ENCODE data around the gene CD34. TPM values are rescaled to one million over a fixed set of nuclear protein-coding genes. Genes with fewer than 3 reads are reported as not detected.

The CD34 gene
- polyA plus RNA-seq, 1 donor from 2014 or later = not detected

- H3K4me3 ChIP-seq (ENCODE audit: low read length) = no peak overlapping the region
- H2AFZ ChIP-seq (ENCODE audit: low read depth, low read length) = no peak overlapping the region
- no peak overlapping the region for H3K27ac ChIP-seq (ENCODE audit: low read length)
- no peak for TF ChIP-seq EZH2 (IDR thresholded peaks at IDR 0.05; ENCODE audit: borderline replicate concordance, insufficient read depth, low read length, poor library complexity, severe bottlenecking)
- H3K27me3 ChIP-seq (ENCODE audit: insufficient read depth, low read depth, low read length) = no peaks in the 10 kb centered on the region
- H3F3A ChIP-seq (ENCODE audit: insufficient read depth, low read length, poor library complexity, severe bottlenecking) = no peaks in the 10 kb centered on the region
- H3K9me2 ChIP-seq (ENCODE audit: insufficient read depth, low read length) = no peaks in the 10 kb centered on the region
- no peaks in the 10 kb centered on the region for H3K9me3 ChIP-seq (ENCODE audit: low read length)
- no peak overlapping the region for H3K4me2 ChIP-seq (ENCODE audit: low read length)
- no peaks in the 10 kb centered on the region for H3K36me3 ChIP-seq (ENCODE audit: insufficient read depth, low read length)
- H4K20me1 ChIP-seq (ENCODE audit: insufficient read depth) = no peaks in the 10 kb centered on the region
- H3K79me2 ChIP-seq (replicated peaks; ENCODE audit: insufficient read depth, low read length) = no peaks in the 10 kb centered on the region
- no peak overlapping the region for H3K9ac ChIP-seq (ENCODE audit: low read length)
Observed at GRCh38 chr1:207841293-207841692, 69.6 kb downstream of the CD34 start.

GRCh38 chr1:207840380-207840779 lies 70.5 kb downstream of the CD34 start:
- Histone ChIP-seq H3K9ac (ENCODE audit: low read length) (no peak overlapping the region), H3F3A (ENCODE audit: insufficient read depth, low read length, poor library complexity, severe bottlenecking) (no peaks in the 10 kb centered on the region), H3K27ac (ENCODE audit: low read length) (no peak overlapping the region), H3K79me2 (replicated peaks; ENCODE audit: insufficient read depth, low read length) (no peaks in the 10 kb centered on the region), H4K20me1 (ENCODE audit: insufficient read depth) (no peaks in the 10 kb centered on the region), H3K4me2 (ENCODE audit: low read length) (no peak overlapping the region), H3K4me3 (ENCODE audit: low read length) (no peak overlapping the region), H3K9me2 (ENCODE audit: insufficient read depth, low read length) (no peaks in the 10 kb centered on the region), H3K9me3 (ENCODE audit: low read length) (no peaks in the 10 kb centered on the region), H3K27me3 (ENCODE audit: insufficient read depth, low read depth, low read length) (no peaks in the 10 kb centered on the region), H3K36me3 (ENCODE audit: insufficient read depth, low read length) (no peaks in the 10 kb centered on the region), H2AFZ (ENCODE audit: low read depth, low read length) (no peak overlapping the region)
- TF ChIP-seq REST (IDR thresholded peaks at IDR 0.05; ENCODE audit: borderline replicate concordance) = no peak
- TF ChIP-seq TAF1 (IDR thresholded peaks at IDR 0.05; ENCODE audit: low read depth) = no peak
- no peak for TF ChIP-seq EP300 (conservative IDR thresholded peaks at IDR 0.05; ENCODE audit: poor library complexity, severe bottlenecking)
- TF ChIP-seq RAD21 (conservative IDR thresholded peaks at IDR 0.05) = no peak
- no peak for TF ChIP-seq POLR2AphosphoS5 (IDR thresholded peaks at IDR 0.05)
- TF ChIP-seq EZH2 (IDR thresholded peaks at IDR 0.05; ENCODE audit: borderline replicate concordance, insufficient read depth, low read length, poor library complexity, severe bottlenecking) = no peak
- TF ChIP-seq MXI1 (conservative IDR thresholded peaks at IDR 0.05; ENCODE audit: poor library complexity, severe bottlenecking) = no peak
- TF ChIP-seq SMC3 (conservative IDR thresholded peaks at IDR 0.05; ENCODE audit: poor library complexity) = no peak

- Histone ChIP-seq H2AFZ (ENCODE audit: low read depth, low read length) (no peak overlapping the region), H3K27ac (ENCODE audit: low read length) (no peak overlapping the region), H3K4me3 (ENCODE audit: low read length) (no peak overlapping the region), H3K4me2 (ENCODE audit: low read length) (no peak overlapping the region), H3K36me3 (ENCODE audit: insufficient read depth, low read length) (no peaks in the 10 kb centered on the region), H3K9ac (ENCODE audit: low read length) (no peak overlapping the region), H3K9me2 (ENCODE audit: insufficient read depth, low read length) (no peaks in the 10 kb centered on the region), H3K79me2 (replicated peaks; ENCODE audit: insufficient read depth, low read length) (no peaks in the 10 kb centered on the region), H4K20me1 (ENCODE audit: insufficient read depth) (no peaks in the 10 kb centered on the region), H3F3A (ENCODE audit: insufficient read depth, low read length, poor library complexity, severe bottlenecking) (no peaks in the 10 kb centered on the region), H3K9me3 (ENCODE audit: low read length) (no peaks in the 10 kb centered on the region), H3K27me3 (ENCODE audit: insufficient read depth, low read depth, low read length) (no peaks in the 10 kb centered on the region)
- TF ChIP-seq CTCF (IDR thresholded peaks at IDR 0.05; ENCODE audit: poor library complexity, severe bottlenecking) (no peak), POLR2AphosphoS5 (IDR thresholded peaks at IDR 0.05) (no peak), MXI1 (conservative IDR thresholded peaks at IDR 0.05; ENCODE audit: poor library complexity, severe bottlenecking) (no peak), TAF1 (IDR thresholded peaks at IDR 0.05; ENCODE audit: low read depth) (no peak), EZH2 (IDR thresholded peaks at IDR 0.05; ENCODE audit: borderline replicate concordance, insufficient read depth, low read length, poor library complexity, severe bottlenecking) (no peak), EP300 (conservative IDR thresholded peaks at IDR 0.05; ENCODE audit: poor library complexity, severe bottlenecking) (no peak), SMC3 (conservative IDR thresholded peaks at IDR 0.05; ENCODE audit: poor library complexity) (no peak), REST (IDR thresholded peaks at IDR 0.05; ENCODE audit: borderline replicate concordance) (no peak), RAD21 (conservative IDR thresholded peaks at IDR 0.05) (no peak)
Observed at GRCh38 chr1:207839083-207839413, 71.9 kb downstream of the CD34 start.

Data from neural cell (in vitro differentiated cells).